Spleen (tissue), 11 donors: ENCODE data around the gene TPBG. TPM values are rescaled to one million over a fixed set of nuclear protein-coding genes. Genes with fewer than 3 reads are reported as not detected.

ENCODE experiments used
- DNase-seq: peaks from one replicate; pipeline ENCODE4 v3.0.0-alpha.2; 2020
- H3K27ac ChIP-seq, 8 donors: fragments of 200-600 bp; sonication (generic) in 7 of 8; 1 replicate in 4 of 8; 2 replicates in 4 of 8; pipeline versions ENCODE4 v1.5.0 to v1.8.0; 2016 to 2021; ENCODE audit warnings: inconsistent platforms in 4 of 8, mild to moderate bottlenecking in 4 of 8, moderate library complexity in 1 of 8
- H3K27me3 ChIP-seq, 7 donors: fragments of 200-600 bp; sonication (generic) in 6 of 7; replicated peaks in 1 of 7; 1 replicate in 4 of 7; 2 replicates in 3 of 7; pipeline versions ENCODE4 v1.5.0 to v1.8.0; 2016 to 2021; ENCODE audit warnings: inconsistent platforms in 3 of 7, mild to moderate bottlenecking in 1 of 7
- H3K36me3 ChIP-seq, 6 donors: fragments of 200-600 bp; sonication (generic) in 5 of 6; 1 replicate in 4 of 6; 2 replicates in 2 of 6; pipeline versions ENCODE4 v1.5.0 to v1.8.0; 2016 to 2021; ENCODE audit warnings: inconsistent platforms in 2 of 6
- H3K4me1 ChIP-seq, 6 donors: fragments of 200-600 bp; sonication (generic) in 5 of 6; 1 replicate in 3 of 6; 2 replicates in 3 of 6; pipeline versions ENCODE4 v1.5.0 to v1.8.0; 2016 to 2021; ENCODE audit warnings: inconsistent platforms in 3 of 6
- H3K4me3 ChIP-seq, 8 donors: fragments of 200-600 bp; sonication (generic) in 7 of 8; 1 replicate in 4 of 8; 2 replicates in 4 of 8; pipeline versions ENCODE4 v1.5.0 to v1.8.0; 2016 to 2021; ENCODE audit warnings: inconsistent platforms in 4 of 8, mild to moderate bottlenecking in 4 of 8, moderate library complexity in 2 of 8
- H3K9me3 ChIP-seq, 8 donors: fragments of 200-600 bp; sonication (generic) in 7 of 8; 1 replicate in 4 of 8; 2 replicates in 4 of 8; pipeline versions ENCODE4 v1.5.0 to v1.8.0; 2016 to 2021; ENCODE audit warnings: inconsistent platforms in 4 of 8
- CTCF ChIP-seq, 11 experiments: fragments of 200-600 bp in 7 of 11; fragments of 450-650 bp in 4 of 11; sonication (generic) in 4 of 11; IDR thresholded peaks in 8 of 11; conservative IDR thresholded peaks in 3 of 11; 1 replicate in 7 of 11; 2 replicates in 4 of 11; pipeline versions ENCODE4 v1.4.0 to v1.8.0; 2016 to 2021; ENCODE audit warnings: antibody characterized with exemption in 11 of 11, inconsistent platforms in 4 of 11, mild to moderate bottlenecking in 1 of 11
- POLR2A ChIP-seq, 3 donors: fragments of 450-650 bp; IDR thresholded peaks; one replicate each; pipeline ENCODE4 v1.5.1; 2017; ENCODE audit warnings: antibody characterized with exemption in 3 of 3, mild to moderate bottlenecking in 1 of 3
- POLR2AphosphoS5 ChIP-seq, 3 donors: sonication (generic); formaldehyde crosslinking; IDR thresholded peaks; one replicate each; pipeline ENCODE4 v1.5.1; 2017; ENCODE audit warnings: antibody characterized with exemption in 3 of 3
- WGBS, 5 donors: extraction: QIAGEN DNeasy Blood & Tissue Kit in 3 of 5; methylation state at CpG; one replicate each; pipeline versions ENCODE4 v1.1.5 to v1.1.7; 2013 to 2018; 5-methylcytosine and 5-hydroxymethylcytosine counted together
- intact Hi-C: fragments of 100-400 bp; cut with DNase I; formaldehyde crosslinking; loops from one replicate; pipeline ENCODE4 v1.15.0; 2023; ENCODE audit warnings: low total_unique reads
- polyA plus RNA-seq, 3 donors: library from polyadenylated mRNA; stranded (reverse); fragments of 200-250 nt; gene quantifications; one replicate each; pipeline ENCODE4 v1.2.1, GENCODE V29; 2013
- total RNA-seq, 7 donors: library from RNA; depleted of rRNA in 3 of 7; stranded (reverse); fragments of >200 nt in 3 of 7; fragmentation: NEBNext Ultra II Directional in 4 of 7; extraction: Animal tissue kit (Norgen Biotek cat#: 25700) in 4 of 7; gene quantifications; one replicate each; pipeline versions ENCODE4 v1.1.0 to v1.2.1, GENCODE V29; 2016 to 2021
- donor health status: healthy with polysubstance abuse.
- donor health status: DM: no; HTN: no; CAD: no; lungs with moderate emphysema.
- donor health status: DM: no; HTN: no; CAD: no.
- donor health status: Bipolar disorder and iron deficiency.
- donor health status: healthy.
- donor health status: DM: no; HTN: no; CAD: no.
- donor health status: DM: yes; HTN: yes; CAD: no.

The TPBG gene
- total and polyA plus RNA-seq, 10 donors: 2.5 to 21.6 (median 12.2) TPM

GRCh38 chr6:82362878-82363427 is 664 bp upstream of the TPBG start:
- H3K4me3 ChIP-seq: peak overlapping the region; percentile 55 to 80 (median 64)
- intact Hi-C loops: no loop called here
- DNase-seq: no peak
- H3K4me1 ChIP-seq: peaks cover 5 to 32% (median 27%) of the 10 kb centered on the region in 6 donors
- peaks cover 0 to 72% (median 30%) of the 10 kb centered on the region in 7 donors for H3K27me3 ChIP-seq
- 7 to 12% (median 8%) methylated on average over 13 of the region's 13 CpGs for WGBS, 5 donors
- no peaks in the 10 kb centered on the region for H3K9me3 ChIP-seq
- no peak for TF ChIP-seq POLR2AphosphoS5 (IDR thresholded peaks at IDR 0.05)
- TF ChIP-seq CTCF (IDR thresholded peaks at IDR 0.05 in 8 of 11, conservative IDR thresholded peaks at IDR 0.05 in 3 of 11): no peak
- no peak for TF ChIP-seq POLR2A (IDR thresholded peaks at IDR 0.05)
- peak overlapping the region in 1 of 8 donors; percentile 79 for H3K27ac ChIP-seq
- H3K36me3 ChIP-seq: no peaks in the 10 kb centered on the region

- H3K36me3 ChIP-seq: no peaks in the 10 kb centered on the region
- intact Hi-C loops: no loop called here
- peak overlapping the region; percentile 49 to 79 (median 70) for H3K27ac ChIP-seq
- H3K4me1 ChIP-seq: peaks cover 5 to 32% (median 27%) of the 10 kb centered on the region in 6 donors
- no peak for TF ChIP-seq POLR2A (IDR thresholded peaks at IDR 0.05)
- peak in 2 of 3 donors; percentile 56 to 62 for TF ChIP-seq POLR2AphosphoS5 (IDR thresholded peaks at IDR 0.05)
- peak overlapping the region; percentile 55 to 80 (median 64) for H3K4me3 ChIP-seq
- 1 to 2% (median 1%) methylated on average over 51 to 88 of the region's 88 CpGs for WGBS, 5 donors
- DNase-seq: peak; percentile 76
- peaks cover 0 to 66% (median 30%) of the 10 kb centered on the region in 7 donors for H3K27me3 ChIP-seq
- H3K9me3 ChIP-seq: no peaks in the 10 kb centered on the region
Measured at GRCh38 chr6:82364087-82365015, 734 bp downstream of the TPBG start.

DNA sequence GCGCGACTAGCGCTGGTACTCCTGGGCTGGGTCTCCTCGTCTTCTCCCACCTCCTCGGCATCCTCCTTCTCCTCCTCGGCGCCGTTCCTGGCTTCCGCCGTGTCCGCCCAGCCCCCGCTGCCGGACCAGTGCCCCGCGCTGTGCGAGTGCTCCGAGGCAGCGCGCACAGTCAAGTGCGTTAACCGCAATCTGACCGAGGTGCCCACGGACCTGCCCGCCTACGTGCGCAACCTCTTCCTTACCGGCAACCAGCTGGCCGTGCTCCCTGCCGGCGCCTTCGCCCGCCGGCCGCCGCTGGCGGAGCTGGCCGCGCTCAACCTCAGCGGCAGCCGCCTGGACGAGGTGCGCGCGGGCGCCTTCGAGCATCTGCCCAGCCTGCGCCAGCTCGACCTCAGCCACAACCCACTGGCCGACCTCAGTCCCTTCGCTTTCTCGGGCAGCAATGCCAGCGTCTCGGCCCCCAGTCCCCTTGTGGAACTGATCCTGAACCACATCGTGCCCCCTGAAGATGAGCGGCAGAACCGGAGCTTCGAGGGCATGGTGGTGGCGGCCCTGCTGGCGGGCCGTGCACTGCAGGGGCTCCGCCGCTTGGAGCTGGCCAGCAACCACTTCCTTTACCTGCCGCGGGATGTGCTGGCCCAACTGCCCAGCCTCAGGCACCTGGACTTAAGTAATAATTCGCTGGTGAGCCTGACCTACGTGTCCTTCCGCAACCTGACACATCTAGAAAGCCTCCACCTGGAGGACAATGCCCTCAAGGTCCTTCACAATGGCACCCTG is 1.6 kb downstream of the TPBG start:
- Histone ChIP-seq H3K27ac (peak overlapping the region; percentile 49 to 79 (median 70)), H3K4me3 (peak overlapping the region; percentile 55 to 80 (median 64)), H3K9me3 (no peaks in the 10 kb centered on the region), H3K36me3 (no peaks in the 10 kb centered on the region), H3K27me3 (peaks cover 0 to 62% (median 30%) of the 10 kb centered on the region in 7 donors), H3K4me1 (peaks cover 5 to 32% (median 27%) of the 10 kb centered on the region in 6 donors)
- intact Hi-C loops: no loop called here
- TF ChIP-seq POLR2AphosphoS5 (IDR thresholded peaks at IDR 0.05) (no peak), POLR2A (IDR thresholded peaks at IDR 0.05) (no peak), CTCF (IDR thresholded peaks at IDR 0.05 in 8 of 11, conservative IDR thresholded peaks at IDR 0.05 in 3 of 11) (no peak)
- 7 to 14% (median 12%) methylated on average over 48 to 67 of the region's 67 CpGs for WGBS, 5 donors
- DNase-seq: peak; percentile 74

GRCh38 chr6:82367704-82368103 is 4.1 kb downstream of the TPBG start:
- Histone ChIP-seq H3K27me3 (peaks cover 0 to 44% (median 30%) of the 10 kb centered on the region in 7 donors), H3K4me1 (peaks cover 5 to 32% (median 27%) of the 10 kb centered on the region in 6 donors), H3K36me3 (no peaks in the 10 kb centered on the region), H3K27ac (no peak overlapping the region), H3K4me3 (no peak overlapping the region), H3K9me3 (no peaks in the 10 kb centered on the region)
- intact Hi-C loops: no loop called here
- no peak for DNase-seq
- no peak for TF ChIP-seq CTCF (IDR thresholded peaks at IDR 0.05 in 8 of 11, conservative IDR thresholded peaks at IDR 0.05 in 3 of 11)
- no peak for TF ChIP-seq POLR2AphosphoS5 (IDR thresholded peaks at IDR 0.05)
- no peak for TF ChIP-seq POLR2A (IDR thresholded peaks at IDR 0.05)
